Calu3 (cell line): ENCODE measurements around the gene CROCC. TPM values are rescaled to one million over a fixed set of nuclear protein-coding genes. Genes with fewer than 3 reads are reported as not detected.
A peak's percentile ranks its signal among the peaks of the same experiment; 100 is the strongest.
"Not testable (repeated sequence)": the region's sequence is repeated elsewhere in the genome, so short reads cannot be mapped to it uniquely, and the experiment has no call there.

Experiments
- BruUV-seq: library from RNA; stranded (reverse); fragments of 400-500 nt; replicated peaks from 2 replicates; lab custom pipeline; 2021; lab: Mats Ljungman, UMichigan
- CTCF ChIA-PET: fragments of 300-600 bp; sonication (Branson Sonifier 250); formaldehyde crosslinking; loops from one replicate; lab custom pipeline; 2022; ENCODE audit warnings: antibody characterized with exemption; lab: Charles Lee
- DNase-seq: peaks from one replicate; pipeline ENCODE4 v3.0.0; 2022
- H3K27ac Mint-ChIP-seq: one replicate; pipeline ENCODE4 v1.8.0; 2022; ENCODE audit warnings: mixed read lengths; ENCODE audit not compliant: unreplicated experiment
- H3K27me3 Mint-ChIP-seq: one replicate; pipeline ENCODE4 v1.8.0; 2022; ENCODE audit warnings: mixed read lengths; ENCODE audit not compliant: unreplicated experiment
- H3K36me3 Mint-ChIP-seq: one replicate; pipeline ENCODE4 v1.8.0; 2022; ENCODE audit warnings: mild to moderate bottlenecking, moderate library complexity, mixed read lengths; ENCODE audit not compliant: insufficient read depth, unreplicated experiment
- H3K4me1 Mint-ChIP-seq: one replicate; pipeline ENCODE4 v1.8.0; 2022; ENCODE audit warnings: mild to moderate bottlenecking, low read depth, mixed read lengths; ENCODE audit not compliant: unreplicated experiment
- H3K4me3 Mint-ChIP-seq: one replicate; pipeline ENCODE4 v1.8.0; 2022; ENCODE audit warnings: mild to moderate bottlenecking, low read depth, moderate library complexity, mixed read lengths; ENCODE audit not compliant: unreplicated experiment
- H3K9me3 Mint-ChIP-seq: one replicate; pipeline ENCODE4 v1.8.0; 2022; ENCODE audit warnings: low read depth, mixed read lengths; ENCODE audit not compliant: unreplicated experiment
- CTCF ChIP-seq: fragments of 200-600 bp; IDR thresholded peaks from one replicate; pipeline ENCODE4 v1.8.0; 2022; ENCODE audit warnings: antibody characterized with exemption; ENCODE audit not compliant: unreplicated experiment
- intact Hi-C: fragments of 100-400 bp; cut with micrococcal nuclease; formaldehyde crosslinking; loops from one replicate; pipeline ENCODE4 v1.10.0; 2022; ENCODE audit not compliant: unreplicated experiment
- total RNA-seq: library from RNA; stranded (reverse); gene quantifications from 2 replicates; pipeline ENCODE4 v1.2.3, GENCODE V29; 2022

The CROCC gene
- total RNA-seq, 1 experiment from 2014 or later: 12.0 TPM

DNA sequence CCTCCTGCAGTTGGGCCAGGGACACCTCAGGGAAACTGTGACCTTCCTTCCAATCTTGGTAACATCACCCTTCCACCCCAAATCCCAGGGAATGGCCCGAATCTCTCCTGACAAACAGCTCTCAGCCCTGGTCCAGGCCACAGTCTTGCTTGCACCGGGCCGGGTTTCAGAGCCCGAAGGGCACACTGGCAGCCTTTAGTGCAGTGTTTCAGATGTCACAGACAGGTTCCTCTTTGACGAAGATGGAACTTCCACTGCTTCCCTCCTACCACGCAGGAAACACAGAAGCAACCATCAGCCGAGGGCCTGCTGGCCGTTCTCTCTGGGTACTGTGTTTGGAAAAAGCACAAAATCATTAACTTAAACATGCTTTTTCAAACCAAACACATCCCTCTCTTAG, 9.0 kb upstream of the CROCC start:
- DNase-seq, H3K27me3 Mint-ChIP-seq, CTCF ChIA-PET, H3K4me1 Mint-ChIP-seq, BruUV-seq, H3K36me3 Mint-ChIP-seq, intact Hi-C loops, H3K27ac Mint-ChIP-seq, H3K9me3 Mint-ChIP-seq: not testable (repeated sequence)
- H3K4me3 Mint-ChIP-seq: peak overlapping the region; percentile 66

- Mint-ChIP-seq H3K27ac (no peak overlapping the region), H3K4me1 (no peaks in the 10 kb centered on the region), H3K9me3 (no peaks in the 10 kb centered on the region), H3K36me3 (peaks cover 10% of the 10 kb centered on the region), H3K27me3 (no peaks in the 10 kb centered on the region), H3K4me3 (peak overlapping the region; percentile 66)
- TF ChIP-seq CTCF: no peak
- DNase-seq: no peak
- CTCF ChIA-PET: no interaction called here
- intact Hi-C loops: no loop called here
- no TSS peak for BruUV-seq
Measured at GRCh38 chr1:16913181-16913832, 8.4 kb upstream of the CROCC start.

GRCh38 chr1:16913833-16914662, 7.7 kb upstream of the CROCC start:
- Mint-ChIP-seq H3K27ac (no peak overlapping the region), H3K4me1 (no peaks in the 10 kb centered on the region), H3K9me3 (no peaks in the 10 kb centered on the region), H3K27me3 (no peaks in the 10 kb centered on the region), H3K4me3 (peak overlapping the region; percentile 66), H3K36me3 (peaks cover 10% of the 10 kb centered on the region)
- intact Hi-C loops: no loop called here
- no TSS peak for BruUV-seq
- CTCF ChIA-PET: no interaction called here
- no peak for TF ChIP-seq CTCF
- peak; percentile 84 for DNase-seq

DNA sequence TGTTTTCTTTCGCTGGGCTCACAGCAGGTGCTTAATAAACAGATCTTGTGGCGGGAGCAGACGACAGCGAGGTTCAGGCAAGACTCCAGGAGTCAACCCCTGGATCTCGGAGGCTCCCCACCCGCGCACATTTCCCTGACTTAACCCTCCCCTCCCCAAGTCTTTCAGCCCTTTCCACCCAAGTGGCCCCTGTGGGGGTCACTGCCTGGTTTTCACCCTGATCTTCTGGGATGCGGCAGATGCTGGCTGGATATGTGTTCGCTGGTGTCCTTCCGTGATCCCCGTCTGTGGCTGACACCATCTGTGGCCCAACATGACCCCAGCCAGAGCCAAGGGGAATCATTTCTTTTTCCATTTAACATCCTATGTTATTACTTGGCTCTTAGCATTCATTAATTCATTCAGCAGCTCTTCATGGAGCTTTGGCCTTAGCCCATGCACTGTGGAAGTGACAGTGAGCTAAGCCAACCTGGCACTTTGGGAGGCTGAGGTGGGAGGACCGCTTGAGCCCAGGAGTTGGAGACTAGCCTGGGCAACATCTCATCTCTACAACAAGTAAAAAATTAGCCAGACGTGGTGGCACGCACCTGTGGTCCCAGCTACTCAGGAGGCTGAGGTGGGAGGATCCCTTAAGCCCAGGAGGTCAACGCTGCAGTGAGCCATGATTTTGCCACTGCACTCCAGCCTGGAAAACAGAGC, 6.7 kb upstream of the CROCC start:
- H3K4me1 Mint-ChIP-seq, H3K9me3 Mint-ChIP-seq, intact Hi-C loops, BruUV-seq, CTCF ChIA-PET, H3K36me3 Mint-ChIP-seq, H3K27me3 Mint-ChIP-seq, DNase-seq: not testable (repeated sequence)
- peak overlapping the region; percentile 52 for H3K27ac Mint-ChIP-seq
- H3K4me3 Mint-ChIP-seq: peak overlapping the region; percentile 66

GRCh38 chr1:16915627-16915973, 6.1 kb upstream of the CROCC start:
- Mint-ChIP-seq H3K36me3 (peaks cover 10% of the 10 kb centered on the region), H3K27me3 (no peaks in the 10 kb centered on the region), H3K4me3 (no peak overlapping the region), H3K4me1 (no peaks in the 10 kb centered on the region), H3K9me3 (no peaks in the 10 kb centered on the region), H3K27ac (no peak overlapping the region)
- intact Hi-C loops: no loop called here
- BruUV-seq: no TSS peak
- DNase-seq: no peak
- no peak for TF ChIP-seq CTCF
- CTCF ChIA-PET: no interaction called here

GRCh38 chr1:16916036-16916880, 5.5 kb upstream of the CROCC start:
- BruUV-seq, DNase-seq, H3K27ac Mint-ChIP-seq, H3K9me3 Mint-ChIP-seq, H3K36me3 Mint-ChIP-seq, H3K27me3 Mint-ChIP-seq, intact Hi-C loops, H3K4me1 Mint-ChIP-seq, CTCF ChIA-PET, H3K4me3 Mint-ChIP-seq: not testable (repeated sequence)
